Stimulated activated naive CD4-positive, alpha-beta T cell treated with Interleukin-2 at 50 U/mL for 16 hours (primary cell): ENCODE results near the gene CASKIN1.

Source experiments
- DNase-seq: peaks from one replicate; lab custom pipeline; 2025; lab: John Stamatoyannopoulos, UW

CASKIN1 gene

DNA sequence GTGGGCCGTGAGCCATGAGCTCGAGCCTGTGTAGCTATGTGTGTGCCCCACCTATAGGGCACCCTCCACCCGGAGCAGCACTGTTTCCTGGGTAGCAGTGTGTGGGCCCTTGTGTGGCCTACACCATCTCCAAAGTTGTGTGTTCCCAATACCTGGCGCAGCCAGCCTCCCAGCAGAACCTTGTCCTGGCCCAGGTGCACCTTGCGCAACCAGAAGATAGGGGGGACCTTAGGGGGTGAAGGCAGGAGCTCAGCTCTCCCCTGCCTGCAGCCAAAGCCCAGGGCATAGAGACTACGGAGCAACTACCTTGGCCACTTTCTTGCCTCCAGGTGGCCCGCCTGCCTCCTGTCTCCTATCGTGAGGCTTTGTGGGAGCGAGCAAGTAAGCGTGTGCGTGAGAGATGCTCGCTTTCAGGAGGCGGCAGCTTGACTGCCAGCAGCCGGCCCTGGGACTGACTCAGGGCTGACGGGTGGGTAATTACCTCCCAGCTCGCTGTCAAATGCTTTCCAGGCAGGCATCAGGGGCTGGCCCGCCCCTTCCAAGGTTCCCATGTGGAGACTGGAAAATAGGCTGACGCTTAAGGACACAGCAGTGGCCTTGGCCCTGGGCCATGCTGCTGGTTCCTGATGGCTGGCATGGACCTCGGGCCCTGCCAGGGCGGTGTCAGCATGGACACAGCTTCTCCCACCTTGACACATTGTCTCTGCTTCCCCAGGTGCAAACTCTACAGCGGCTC, 21.8 kb downstream of the CASKIN1 start:
- DNase-seq, result no peak

DNA sequence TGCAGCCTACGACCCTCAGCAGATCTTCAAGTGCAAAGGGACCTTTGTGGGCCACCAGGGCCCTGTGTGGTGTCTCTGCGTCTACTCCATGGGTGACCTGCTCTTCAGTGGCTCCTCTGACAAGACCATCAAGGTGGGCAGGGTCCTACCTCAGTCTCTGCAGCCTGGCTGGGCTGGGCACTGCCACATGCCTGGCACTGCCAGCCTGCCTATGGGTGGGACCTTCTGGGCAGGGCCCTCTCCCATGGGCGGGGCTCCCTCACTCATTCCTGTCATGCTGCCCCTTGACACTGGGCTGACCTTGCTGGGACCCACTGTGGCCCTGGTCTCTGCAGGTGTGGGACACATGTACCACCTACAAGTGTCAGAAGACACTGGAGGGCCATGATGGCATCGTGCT, 22.5 kb downstream of the CASKIN1 start:
- DNase-seq, result no peak

DNA sequence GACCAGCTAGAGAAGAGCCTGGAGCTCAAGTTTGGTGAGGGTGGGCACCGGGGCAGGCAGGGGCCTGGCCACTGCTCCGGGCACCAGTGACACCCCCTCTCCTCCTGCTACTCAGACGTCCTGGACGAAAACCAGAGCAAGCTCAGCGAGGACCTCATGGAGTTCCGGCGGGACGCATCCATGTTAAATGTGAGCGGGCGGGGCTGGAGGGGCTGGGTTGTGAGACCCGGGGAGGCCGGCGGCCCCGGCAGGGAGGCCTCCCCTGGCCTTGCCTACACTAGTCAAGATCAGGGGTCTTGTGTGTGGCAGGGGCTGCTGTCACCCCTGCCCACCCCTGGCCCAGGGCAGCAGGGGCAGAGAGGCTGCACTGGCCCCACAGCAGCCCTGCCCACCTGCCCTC, 23.0 kb downstream of the CASKIN1 start:
- DNase-seq, result no peak

DNA sequence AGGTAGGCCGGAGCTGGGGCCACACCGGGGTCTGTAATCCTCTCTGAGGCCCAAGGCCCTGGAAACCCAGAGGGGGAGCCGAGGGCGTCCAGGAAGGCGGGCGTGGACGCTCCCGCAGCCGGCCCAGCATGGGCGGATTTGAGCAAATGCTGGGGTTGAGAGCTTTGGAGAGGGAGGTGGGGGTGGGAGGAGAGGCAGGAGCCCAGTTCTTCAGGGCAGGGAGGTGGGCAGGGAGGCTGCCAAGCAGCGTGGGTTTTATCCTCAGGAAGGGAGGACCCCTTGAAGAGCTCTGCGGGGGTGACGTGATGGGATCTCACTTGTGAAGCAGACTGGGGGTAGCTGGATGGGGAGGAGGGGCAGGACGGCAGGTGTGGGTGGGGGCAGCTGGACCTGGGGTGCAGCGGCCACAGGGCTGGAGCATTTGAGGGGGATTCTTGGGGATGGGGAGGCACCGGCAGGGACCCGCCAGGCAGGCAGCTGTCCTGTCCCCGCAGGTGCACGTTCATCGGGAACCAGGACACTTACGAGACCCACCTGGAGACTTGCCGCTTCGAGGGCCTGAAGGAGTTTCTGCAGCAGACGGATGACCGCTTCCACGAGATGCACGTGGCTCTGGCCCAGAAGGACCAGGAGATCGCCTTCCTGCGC, 23.6 kb downstream of the CASKIN1 start:
- no peak for DNase-seq

DNA sequence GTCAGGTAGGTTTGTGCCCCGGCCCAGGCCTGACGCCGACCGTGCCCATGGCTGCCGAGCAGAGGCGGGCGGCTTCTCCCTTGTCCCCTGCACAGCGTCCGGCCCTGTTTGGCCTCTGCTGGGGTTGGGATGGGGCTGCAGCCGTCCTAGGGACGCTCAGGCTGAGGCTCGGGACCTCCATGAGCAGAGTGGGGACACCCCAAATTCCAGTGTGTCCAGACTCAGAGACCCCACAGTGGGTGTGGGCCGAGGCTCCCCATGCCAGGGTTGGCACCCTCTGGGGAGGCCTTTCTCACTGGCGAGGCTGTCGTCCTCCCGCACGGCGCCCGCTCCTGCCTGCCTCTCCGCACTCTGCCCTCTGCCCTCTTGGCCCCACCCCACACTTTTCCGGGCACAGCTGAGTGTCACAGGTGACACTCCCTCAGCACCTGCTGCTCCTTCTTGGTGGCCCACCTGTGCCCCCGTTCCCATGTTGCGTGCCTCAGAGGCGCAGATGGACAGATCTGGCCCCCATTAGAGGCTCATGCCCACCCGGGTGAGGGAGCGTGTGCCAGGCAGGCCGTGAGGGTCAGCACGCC, 24.7 kb downstream of the CASKIN1 start:
- DNase-seq, result no peak

DNA sequence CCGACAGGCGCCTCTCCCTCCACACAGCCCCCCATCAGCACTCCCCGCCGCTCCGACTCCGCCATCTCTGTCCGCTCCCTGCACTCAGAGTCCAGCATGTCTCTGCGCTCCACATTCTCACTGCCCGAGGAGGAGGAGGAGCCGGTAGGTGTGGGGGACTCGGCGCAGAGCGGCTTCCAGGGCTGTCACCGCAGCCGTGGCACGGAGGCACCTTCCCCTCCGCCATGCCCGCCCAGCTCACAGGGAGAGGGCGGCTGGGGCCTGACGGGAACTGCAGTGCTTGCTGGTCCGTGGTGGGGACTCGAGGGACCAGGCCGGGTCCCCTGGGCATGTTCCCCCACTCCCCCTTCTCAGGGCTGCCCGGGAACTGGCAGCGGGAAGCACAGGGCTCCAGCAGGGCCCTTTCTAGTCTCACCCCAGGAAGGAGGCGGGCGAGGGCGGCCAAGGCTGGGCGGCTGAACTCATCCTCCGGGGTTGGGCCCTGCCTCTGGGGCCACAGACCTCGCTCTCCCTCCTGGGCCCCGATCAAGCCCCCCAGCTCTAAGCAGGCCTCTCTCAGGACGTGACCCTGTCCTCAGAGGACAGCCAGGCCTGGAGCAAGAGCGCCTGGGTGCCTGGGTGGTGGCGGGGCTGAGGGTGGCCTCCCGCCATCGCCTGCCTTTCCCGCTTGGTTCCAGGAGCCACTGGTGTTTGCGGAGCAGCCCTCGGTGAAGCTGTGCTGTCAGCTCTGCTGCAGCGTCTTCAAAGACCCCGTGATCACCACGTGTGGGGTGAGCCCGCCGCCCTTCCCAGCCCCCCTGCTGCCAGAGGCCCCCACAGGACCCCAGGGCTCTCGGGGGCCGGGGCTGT, 25.6 kb downstream of the CASKIN1 start:
- DNase-seq, result no peak

DNA sequence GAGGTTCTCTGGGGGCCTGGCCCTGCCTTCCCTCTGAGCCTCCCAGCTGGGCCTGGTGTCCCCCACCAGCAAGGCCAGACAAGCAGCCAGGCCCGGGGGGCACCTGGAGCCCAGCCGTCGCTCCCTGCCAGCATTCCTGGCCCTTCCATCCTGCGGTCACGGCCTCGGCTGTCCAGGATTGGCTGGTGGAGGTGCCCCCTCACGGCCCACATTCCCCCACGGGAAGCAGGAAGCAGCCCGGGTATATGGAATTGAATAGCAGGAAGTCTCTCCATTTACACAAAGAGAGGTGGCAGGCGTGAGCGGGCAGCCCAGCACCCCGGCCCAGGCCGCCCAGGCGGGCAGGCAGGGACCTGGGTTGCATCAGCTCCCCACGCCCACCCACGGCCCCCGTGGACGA, 26.3 kb downstream of the CASKIN1 start:
- no peak for DNase-seq

DNA sequence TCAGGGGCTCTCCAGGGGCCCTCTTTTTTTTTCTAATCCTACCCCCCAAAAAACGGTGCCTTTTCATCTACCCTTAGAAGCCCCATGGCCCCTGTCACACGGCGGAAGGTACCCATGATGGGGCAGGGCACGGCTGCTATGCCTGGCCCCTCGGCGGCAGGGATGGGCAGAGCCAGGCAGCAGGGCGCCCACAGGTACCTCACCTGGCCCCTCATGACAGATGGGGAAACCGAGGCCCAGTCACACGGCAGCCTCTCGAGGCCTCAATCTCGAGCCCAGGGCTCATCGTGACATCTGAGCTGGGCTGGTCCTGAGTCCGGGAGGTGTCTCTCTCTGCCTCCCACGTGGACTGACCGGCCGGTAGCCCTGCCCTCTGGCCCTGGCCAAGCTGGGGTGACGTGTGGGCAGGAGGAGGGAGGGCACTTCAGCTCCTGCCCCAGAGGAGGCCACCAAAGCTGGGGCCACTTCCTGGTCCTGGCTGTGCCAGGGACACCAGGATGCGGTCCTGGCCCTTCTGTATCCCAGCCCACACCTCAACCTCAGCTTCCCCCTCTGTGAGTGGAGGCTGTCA, 29.3 kb downstream of the CASKIN1 start:
- no peak for DNase-seq

DNA sequence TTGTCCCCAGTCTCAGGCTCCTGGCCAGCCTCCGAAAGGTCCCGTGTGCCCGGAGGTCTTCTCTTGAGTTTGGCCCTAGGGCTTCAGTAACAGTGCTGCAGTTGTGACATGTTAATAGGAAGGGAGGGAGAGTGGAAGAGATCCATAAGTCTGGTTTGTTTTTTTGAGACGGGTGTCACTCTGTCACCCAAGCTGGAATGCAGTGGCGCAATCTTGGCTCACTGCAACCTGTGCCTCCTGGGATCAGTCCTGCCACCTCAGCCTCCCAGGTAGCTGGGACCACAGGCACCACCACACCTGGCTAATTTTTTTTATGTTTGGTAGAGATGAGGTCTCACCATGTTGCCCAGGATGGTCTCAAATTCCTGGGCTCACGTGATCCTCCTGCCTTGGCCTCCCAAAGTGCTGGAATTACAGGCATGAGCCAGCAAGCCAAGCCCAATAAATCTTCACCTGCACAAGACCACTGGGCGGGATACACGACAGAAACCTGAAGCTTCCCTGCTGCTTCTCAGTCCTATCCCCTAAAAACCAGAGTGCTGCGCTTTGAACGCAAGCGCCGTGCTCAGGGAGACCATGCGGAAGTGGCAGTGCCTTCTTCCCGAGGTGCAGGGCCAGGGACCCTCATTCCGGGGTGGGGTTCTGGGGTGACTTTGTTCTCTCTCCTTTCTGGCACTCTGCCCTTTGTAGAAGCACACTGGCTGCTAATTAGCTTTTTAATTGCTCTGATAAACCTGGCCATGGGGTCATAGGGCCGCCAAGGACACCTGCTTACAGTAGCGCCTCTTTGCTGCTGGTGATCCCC, 29.9 kb downstream of the CASKIN1 start:
- DNase-seq, result no peak

DNA sequence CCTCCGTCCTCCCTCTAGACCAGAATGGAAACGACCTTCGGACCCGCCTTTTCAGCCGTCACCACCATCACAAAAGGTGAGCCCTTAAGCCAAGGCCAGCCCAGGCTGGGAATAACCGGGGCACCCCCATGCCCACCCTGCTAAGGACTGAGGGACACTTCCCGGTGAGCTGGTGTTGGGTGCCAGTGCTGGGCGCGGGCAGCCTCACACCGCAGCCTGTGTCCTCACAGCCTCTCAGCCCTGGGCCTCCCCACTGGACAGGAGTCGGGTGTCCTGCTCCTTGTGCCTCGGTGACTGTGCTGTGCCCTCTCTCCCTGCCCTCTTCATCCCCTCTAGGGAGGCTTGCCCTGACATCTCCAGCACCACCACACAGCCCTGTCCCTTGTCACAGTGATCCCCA, 30.5 kb downstream of the CASKIN1 start:
- DNase-seq, result no peak

DNA sequence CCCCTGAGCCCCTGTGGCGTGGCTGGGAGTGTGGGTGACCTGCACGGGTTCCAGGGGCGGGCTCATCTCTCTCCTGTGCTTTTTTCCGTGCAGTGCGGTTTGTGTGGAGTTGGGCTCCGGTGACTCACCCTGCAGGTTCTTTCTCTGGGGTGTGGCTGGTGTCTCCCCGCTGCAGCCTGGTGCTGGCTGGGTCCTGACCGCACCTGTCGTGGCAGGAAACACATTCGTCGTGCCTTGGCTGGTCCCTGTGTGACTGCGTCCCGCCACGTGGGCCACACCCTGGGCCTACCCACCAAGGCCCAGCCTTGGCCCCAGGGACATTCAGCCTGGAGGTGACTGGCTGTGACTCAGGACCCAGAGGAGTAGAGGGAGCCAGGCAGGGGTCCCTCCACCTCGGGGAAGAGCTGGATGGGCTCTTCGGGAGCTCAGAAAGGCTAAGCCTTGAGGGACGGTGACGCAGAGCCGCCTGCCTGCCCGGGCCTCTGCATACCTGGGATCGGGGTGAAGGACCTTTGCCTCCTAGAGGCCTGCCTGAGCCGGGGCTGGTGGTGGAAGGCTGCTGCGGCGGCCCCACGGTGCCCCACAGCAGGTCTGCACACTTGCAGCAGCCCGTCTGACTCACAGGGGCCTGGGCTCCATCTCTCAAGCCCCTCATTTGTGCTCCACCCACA, 33.1 kb downstream of the CASKIN1 start:
- DNase-seq, result no peak

DNA sequence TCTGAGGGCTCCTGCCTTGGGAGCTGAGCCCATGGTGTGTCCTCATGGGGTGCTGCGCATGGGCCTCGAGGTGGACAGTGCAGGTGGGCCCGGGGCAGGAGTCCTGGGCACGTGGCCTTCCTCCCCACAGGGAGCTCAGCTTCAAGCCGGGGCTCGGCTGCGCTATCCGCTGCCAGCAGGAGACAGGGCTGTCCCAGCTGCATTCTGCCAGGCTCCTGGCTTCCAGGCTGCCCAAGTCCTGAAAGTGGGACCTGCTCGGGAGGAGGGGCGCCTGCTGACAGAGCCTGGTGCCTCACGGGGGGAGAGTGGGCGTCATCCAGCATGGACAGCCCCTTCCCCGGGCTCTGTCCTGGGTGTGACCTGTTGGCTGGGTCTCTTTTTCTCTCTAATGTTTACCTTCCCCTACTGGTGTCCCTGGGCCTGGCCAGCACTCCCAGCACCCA, 33.7 kb downstream of the CASKIN1 start:
- no peak for DNase-seq

DNA sequence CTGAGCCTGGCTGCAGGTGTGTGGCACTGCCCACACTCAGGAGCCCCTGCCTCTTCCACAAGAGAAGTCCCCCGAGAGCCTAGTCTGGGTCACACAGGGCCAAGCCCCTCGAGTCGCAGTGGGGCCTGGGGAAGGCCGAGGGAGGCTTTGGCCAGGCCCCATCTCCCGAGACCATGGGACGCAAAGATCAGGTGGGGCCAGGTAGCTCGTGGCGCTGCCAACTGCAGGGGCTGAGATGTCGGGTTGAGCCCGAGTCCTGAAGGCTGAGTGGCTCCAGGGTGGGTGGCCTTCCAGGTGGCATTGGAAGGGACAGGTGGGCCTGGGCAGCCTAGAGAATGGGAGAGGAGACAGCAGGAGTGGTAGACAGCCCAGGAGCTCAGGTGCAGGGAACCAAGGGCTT, 34.5 kb downstream of the CASKIN1 start:
- DNase-seq, result no peak

DNA sequence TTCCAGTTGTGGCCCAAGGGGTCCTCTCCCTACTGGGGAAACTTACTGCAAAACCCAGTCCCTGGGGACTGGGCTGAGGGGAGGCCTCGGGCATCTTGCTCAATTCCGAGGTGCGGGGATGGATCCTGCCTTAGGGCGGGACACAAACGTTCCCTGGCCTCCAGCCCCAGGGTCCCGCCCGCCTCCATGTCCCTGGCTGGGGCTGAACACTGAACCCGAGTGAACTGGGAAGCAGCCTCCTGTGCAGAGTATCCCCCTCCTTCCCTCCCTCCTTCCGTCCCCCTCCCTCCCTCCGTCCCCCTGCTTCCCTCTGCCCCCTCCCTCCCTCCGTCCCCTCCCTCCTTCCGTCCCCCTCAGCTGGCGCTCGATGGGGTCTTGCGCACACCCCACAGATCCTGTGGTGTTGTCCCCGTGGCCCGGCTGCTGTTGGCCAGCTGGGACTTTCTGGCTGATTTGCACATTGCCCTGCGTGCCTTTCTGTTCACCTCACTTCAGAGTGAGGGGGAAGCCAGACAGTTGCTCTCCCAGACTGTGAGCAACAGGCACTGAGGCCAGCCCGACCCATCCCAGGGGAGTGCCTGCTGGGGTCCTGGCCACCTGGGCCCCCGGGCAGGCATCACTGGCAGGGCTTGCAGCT, 35.4 kb downstream of the CASKIN1 start:
- no peak for DNase-seq

DNA sequence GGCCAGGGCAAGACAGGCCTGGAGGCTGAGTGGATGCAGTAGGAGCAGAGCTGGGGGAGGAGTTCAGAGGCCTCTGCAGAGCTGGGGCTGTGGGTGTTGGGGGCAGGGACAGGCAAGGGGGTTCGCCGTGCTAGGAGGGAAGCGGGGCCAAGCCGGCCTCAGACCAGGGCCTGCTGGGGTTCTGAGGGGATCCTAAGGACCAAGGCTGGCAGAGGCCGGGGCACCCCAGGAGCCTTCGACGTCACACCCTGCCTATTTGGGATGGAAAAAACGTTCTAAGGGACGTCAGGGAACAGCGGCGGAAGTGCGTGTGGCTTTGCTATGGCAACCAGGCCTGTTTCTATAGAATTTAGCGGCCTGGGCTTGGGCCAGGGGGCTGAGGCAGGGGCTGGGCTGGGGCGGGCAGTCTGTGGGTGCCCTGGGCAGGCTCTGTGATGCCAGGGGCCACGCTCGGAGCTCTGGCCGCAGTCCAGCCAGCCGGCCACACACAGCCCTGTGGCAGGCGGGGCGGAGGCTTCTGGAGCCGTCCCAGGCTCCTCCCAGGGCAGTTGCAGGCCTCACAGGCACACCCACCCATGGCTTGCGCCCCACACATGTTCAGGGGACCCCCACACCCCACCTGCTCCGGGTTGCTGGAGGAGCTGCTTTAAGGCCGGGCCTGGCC, 37.1 kb downstream of the CASKIN1 start:
- no peak for DNase-seq

DNA sequence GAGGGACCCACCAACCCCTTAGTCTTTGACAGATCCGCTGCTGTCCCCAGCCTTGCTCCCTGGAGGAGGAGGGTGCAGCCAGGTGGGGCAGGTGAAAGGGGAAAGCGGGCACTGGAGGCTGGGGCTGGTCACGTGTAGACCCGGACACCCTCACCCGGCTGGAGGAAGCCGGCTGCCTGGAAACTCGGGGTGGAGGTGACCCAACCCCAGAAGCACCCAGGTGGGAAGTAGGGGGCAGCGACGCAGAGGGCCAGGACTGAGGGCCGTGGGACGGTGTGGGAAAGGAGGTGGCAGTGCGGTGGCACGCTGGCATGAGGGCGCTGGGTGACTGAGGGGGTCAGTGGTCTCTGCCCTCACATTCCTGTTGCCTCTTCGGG, 38.2 kb downstream of the CASKIN1 start:
- DNase-seq, result no peak

DNA sequence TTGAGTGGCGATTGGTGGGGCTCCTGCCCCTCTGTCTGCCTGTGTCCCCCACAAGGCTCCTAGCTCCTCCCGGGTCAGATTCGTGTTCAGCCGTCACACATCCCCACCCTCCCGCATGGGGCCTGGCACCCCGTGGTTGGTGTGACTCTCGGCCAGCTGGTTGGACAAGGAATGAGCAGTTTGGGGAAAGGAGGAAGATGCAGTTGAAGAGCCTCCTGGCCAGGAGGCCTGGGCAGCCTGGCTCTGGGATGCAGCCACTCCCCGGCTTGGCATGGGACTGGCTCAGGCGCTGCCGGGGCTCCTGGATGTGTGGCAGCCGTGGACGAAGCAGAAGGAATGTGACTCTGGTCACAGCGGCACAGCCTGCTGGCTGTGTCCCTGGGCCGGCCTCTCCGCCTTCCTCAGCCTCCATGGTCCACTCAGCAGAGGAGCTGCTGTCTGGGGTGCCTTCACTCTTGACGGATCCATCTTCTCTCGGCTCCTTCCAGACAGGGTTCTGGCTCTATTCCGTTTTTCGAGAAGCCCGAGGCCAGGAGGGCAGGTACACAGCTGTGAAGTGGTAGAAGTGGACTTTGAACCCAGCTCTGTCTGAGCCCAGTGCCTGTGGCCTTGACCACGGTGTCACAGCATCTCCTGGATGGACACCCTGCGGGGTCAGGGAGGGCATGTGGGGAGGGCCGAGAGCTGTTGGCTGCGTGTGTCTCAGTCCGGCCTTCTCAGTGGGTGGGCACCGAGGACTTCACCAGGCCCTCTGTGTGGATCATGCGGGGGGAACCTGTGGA, 38.7 kb downstream of the CASKIN1 start:
- DNase-seq, result no peak

DNA sequence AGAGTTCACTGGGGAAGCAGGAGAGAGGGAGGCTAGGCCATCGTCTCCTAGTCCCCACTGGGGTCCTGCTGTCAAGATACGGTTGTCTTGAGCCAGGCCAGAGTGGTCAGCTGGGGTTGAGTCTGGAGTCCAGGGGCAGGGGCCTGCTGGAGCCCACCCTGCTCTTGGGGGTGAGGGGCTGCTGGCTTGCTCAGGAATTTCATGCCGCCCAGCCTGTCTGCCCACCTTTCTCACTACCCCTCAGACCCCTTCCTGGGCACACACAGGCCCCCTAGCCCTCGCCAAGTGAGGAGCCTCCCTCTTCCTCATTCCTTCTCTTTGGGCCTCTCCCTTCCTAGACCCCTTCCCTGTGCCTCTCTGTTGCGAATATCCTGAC, 39.6 kb downstream of the CASKIN1 start:
- DNase-seq, result no peak
